NCI-H1105 (cell line): ENCODE results near the gene AMY1A.
"Not testable (repeated sequence)": the region's sequence is repeated elsewhere in the genome, so short reads cannot be mapped to it uniquely, and the experiment has no call there.

Experiments
- DNase-seq: peaks from one replicate; lab custom pipeline; 2025; lab: John Stamatoyannopoulos, UW

AMY1A gene

GRCh38 chr1:103655460-103655859 lies at the start of gene AMY1A:
TSS of gene AMY1A (plus strand) at chr1:103655760. CDS start at chr1:103656331, 571 bp downstream.
- not testable (repeated sequence) for DNase-seq

GRCh38 chr1:103616362-103616761 lies 39.2 kb upstream of the AMY1A start:
- DNase-seq, result no peak

GRCh38 chr1:103616994-103617477 lies 38.5 kb upstream of the AMY1A start, which contains the start of gene AMY2A:
TSS of gene AMY2A (plus strand) at chr1:103617427. CDS start at chr1:103617441, 14 bp downstream.
- not testable (repeated sequence) for DNase-seq

DNA sequence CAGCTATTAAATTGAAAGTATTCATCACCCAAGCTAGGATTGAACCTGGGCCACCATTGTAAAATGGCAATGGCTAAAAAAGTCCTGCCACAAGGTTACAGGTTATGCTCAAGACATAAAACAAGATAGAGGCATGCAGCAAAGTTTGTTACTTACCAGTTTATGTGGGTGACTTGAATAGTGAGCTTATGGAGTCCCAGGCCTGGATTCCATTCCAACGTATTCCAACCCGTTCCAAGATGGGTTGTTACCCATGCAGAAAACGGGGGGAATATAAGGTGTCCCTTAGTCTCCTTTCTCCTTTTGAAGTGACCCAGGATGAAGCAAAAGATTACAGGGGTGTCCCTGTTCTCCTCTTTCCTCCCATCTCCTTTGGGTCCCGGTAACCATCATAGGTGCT lies 28.1 kb upstream of the AMY1A start:
- not testable (repeated sequence) for DNase-seq

DNA sequence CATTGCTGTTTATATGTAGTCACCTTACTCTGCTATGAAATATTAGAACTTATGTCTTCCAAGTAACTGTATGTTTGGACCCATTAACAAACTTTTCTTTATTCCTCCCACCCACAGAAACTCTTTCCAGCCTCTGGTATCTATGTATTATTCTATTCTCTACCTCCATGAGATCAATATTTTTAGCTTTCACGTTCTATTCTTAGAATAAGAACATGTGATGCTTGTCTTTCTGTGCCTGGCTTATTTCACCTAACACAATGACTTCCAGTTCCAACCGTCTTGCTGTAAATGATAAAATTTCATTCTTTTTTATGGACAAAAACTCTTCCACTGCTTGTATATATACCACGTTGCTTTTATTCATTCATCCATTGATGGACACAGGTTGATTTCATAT lies 14.4 kb upstream of the AMY1A start:
- not testable (repeated sequence) for DNase-seq

GRCh38 chr1:103643908-103644307 lies 11.7 kb upstream of the AMY1A start:
- DNase-seq, result not testable (repeated sequence)

- not testable (repeated sequence) for DNase-seq
These were observed 5.3 kb upstream of the AMY1A start for GRCh38 chr1:103650305-103650704.

GRCh38 chr1:103650889-103651288 lies 4.7 kb upstream of the AMY1A start:
- DNase-seq, result not testable (repeated sequence)

DNA sequence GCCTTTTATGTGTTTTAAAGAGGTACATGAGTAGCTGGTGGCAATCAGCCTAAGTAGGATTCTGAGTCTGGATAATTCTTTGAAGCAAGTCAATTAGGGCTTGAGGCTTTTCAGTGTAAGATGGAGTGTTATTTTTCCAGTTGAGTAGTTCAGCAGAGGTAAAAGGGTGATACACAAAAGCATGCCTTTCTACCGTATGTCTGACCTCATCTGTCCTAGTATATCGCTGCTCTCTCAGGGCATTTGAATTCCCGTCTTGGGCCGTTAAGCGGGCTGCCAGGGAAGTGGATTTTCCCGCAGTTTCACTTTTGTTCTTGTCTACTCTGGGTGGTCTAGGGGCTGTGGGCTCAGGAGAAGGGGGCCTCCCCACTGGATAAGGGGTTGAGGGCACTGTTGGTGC lies 1.4 kb upstream of the AMY1A start:
- DNase-seq, result not testable (repeated sequence)

- not testable (repeated sequence) for DNase-seq
These were observed 20.8 kb downstream of the AMY1A start for GRCh38 chr1:103676335-103676734.

- DNase-seq, result not testable (repeated sequence)
These were observed 40.5 kb downstream of the AMY1A start, which contains the start of gene AMY1B for GRCh38 chr1:103696110-103696509. TSS of gene AMY1B (minus strand) at chr1:103696210. CDS start at chr1:103695639, 571 bp downstream.

GRCh38 chr1:103697430-103697829 lies 41.9 kb downstream of the AMY1A start:
- DNase-seq, result not testable (repeated sequence)

- DNase-seq, result not testable (repeated sequence)
These were observed 45.1 kb downstream of the AMY1A start for GRCh38 chr1:103700669-103701068.

DNA sequence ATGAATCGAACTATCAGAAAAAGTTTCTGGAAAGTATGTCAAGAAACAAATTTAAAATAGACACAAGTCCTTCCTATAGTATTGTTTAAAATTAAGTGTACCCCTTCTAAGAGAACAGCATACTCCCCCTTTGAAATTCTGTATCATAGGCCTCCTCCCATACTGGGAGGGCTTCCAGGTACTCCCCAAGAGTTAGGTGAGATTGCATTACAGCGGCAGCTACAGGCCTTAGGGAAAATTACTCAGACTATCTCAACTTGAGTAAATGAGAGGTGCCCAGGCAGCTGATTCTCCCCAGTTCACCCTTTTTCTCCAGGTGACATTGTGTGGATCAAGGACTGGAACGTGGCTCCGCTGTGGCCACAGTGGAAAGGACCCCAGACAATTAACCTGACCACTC lies 45.7 kb downstream of the AMY1A start:
- not testable (repeated sequence) for DNase-seq

GRCh38 chr1:103707670-103708069 lies 52.1 kb downstream of the AMY1A start:
- not testable (repeated sequence) for DNase-seq

GRCh38 chr1:103710381-103710780 lies 54.8 kb downstream of the AMY1A start:
- DNase-seq, result not testable (repeated sequence)
